Hematopoietic multipotent progenitor cell treated with erythropoietin and hydrocortisone succinate and interleukin-3 and kit ligand, for 4 days (in vitro differentiated cells): ENCODE measurements around the gene SUPT3H.
"Not testable (repeated sequence)": the region's sequence is repeated elsewhere in the genome, so short reads cannot be mapped to it uniquely, and the experiment has no call there.

Experiments used
- DNase-seq: peaks from one replicate; pipeline ENCODE4 v3.0.0-alpha.2; 2015

Gene SUPT3H

GRCh38 chr6:45320349-45320748, 57.4 kb downstream of the SUPT3H start:
- peak; percentile 15 for DNase-seq

GRCh38 chr6:45314146-45314545, 63.6 kb downstream of the SUPT3H start:
- peak; percentile 29 for DNase-seq

- peak; percentile 16 for DNase-seq
Measured at GRCh38 chr6:45310118-45310788, 67.5 kb downstream of the SUPT3H start.

GRCh38 chr6:45305546-45305945, 72.2 kb downstream of the SUPT3H start:
- DNase-seq: no peak

GRCh38 chr6:45302832-45303231, 74.9 kb downstream of the SUPT3H start:
- no peak for DNase-seq

GRCh38 chr6:45301348-45302142, 76.2 kb downstream of the SUPT3H start:
- DNase-seq: no peak

- peak; percentile 34 for DNase-seq
Measured at GRCh38 chr6:45300736-45301135, 77.0 kb downstream of the SUPT3H start.

- DNase-seq: no peak
Measured at GRCh38 chr6:45299096-45299581, 78.6 kb downstream of the SUPT3H start.

- DNase-seq: peak; percentile 25
Measured at GRCh38 chr6:45297320-45297719, 80.4 kb downstream of the SUPT3H start.

- DNase-seq: peak; percentile 79
Measured at GRCh38 chr6:45294065-45294701, 83.6 kb downstream of the SUPT3H start.

GRCh38 chr6:45293306-45293705, 84.4 kb downstream of the SUPT3H start:
- DNase-seq: no peak

GRCh38 chr6:45289751-45290514, 87.8 kb downstream of the SUPT3H start:
- no peak for DNase-seq

- not testable (repeated sequence) for DNase-seq
Measured at GRCh38 chr6:45286707-45287106, 91.0 kb downstream of the SUPT3H start.

GRCh38 chr6:45278367-45278766, 99.4 kb downstream of the SUPT3H start:
- DNase-seq: no peak

GRCh38 chr6:45277741-45278140, 100.0 kb downstream of the SUPT3H start:
- not testable (repeated sequence) for DNase-seq

GRCh38 chr6:45275358-45275757, 102.4 kb downstream of the SUPT3H start:
- no peak for DNase-seq

- DNase-seq: no peak
Measured at GRCh38 chr6:45272626-45273025, 105.1 kb downstream of the SUPT3H start.

GRCh38 chr6:45265246-45265645, 112.5 kb downstream of the SUPT3H start:
- no peak for DNase-seq

- no peak for DNase-seq
Measured at GRCh38 chr6:45260696-45261095, 117.0 kb downstream of the SUPT3H start.

GRCh38 chr6:45256697-45257695, 120.7 kb downstream of the SUPT3H start:
- peak; percentile 12 for DNase-seq

- no peak for DNase-seq
Measured at GRCh38 chr6:45255434-45255833, 122.3 kb downstream of the SUPT3H start.

- no peak for DNase-seq
Measured at GRCh38 chr6:45254253-45254652, 123.5 kb downstream of the SUPT3H start.
